Measurements from ENCODE around the gene SRRM2.

SRRM2 gene

DNA sequence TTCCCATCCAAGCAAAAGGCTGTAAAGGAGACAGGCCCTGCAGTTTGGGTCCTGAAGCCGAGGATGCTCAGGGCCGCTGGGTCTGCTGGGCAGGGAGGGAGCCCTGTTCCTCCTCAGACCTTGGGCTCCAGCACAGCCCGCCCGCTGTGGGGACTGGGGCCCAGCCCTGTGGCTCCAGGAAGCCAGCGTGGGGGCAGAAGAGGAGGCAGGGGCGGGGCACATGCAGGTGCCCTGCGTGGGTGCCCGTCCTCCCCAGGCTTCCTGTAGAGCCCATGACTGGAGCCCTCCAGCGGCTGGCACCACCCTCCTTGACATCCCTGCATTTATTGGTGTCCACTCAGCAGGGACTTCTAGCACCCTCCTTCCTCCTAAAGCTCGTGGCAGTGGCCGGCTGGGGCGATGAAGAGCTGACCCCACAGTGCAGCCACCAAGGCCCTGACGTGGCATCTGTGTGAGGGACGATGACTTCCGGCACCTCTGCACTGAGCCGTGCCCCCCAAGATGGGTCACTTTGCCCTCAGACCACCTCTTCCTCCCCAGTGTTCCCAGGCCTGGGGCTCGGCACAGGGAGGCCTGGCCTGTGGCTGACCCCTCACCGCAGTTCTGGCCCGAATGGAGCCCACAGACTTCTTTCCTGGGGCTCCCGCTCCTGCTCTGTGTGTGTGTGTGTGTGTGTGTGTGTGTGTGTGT is 42.3 kb upstream of the SRRM2 start:
- peaks cover 27% of the 10 kb centered on the region for H3K36me3 Mint-ChIP-seq (ENCODE audit: insufficient read depth)
- no peak for DNase-seq
- no peaks in the 10 kb centered on the region for H3K27me3 Mint-ChIP-seq
- no peak overlapping the region for H3K4me3 Mint-ChIP-seq
- H3K27ac Mint-ChIP-seq, result no peak overlapping the region
- H3K4me1 Mint-ChIP-seq (ENCODE audit: low read depth in 2 of 2), result peaks cover 4% of the 10 kb centered on the region in 2 donors
- ATAC-seq (replicated peaks), result no peak
- H3K9me3 Mint-ChIP-seq, result no peaks in the 10 kb centered on the region

DNA sequence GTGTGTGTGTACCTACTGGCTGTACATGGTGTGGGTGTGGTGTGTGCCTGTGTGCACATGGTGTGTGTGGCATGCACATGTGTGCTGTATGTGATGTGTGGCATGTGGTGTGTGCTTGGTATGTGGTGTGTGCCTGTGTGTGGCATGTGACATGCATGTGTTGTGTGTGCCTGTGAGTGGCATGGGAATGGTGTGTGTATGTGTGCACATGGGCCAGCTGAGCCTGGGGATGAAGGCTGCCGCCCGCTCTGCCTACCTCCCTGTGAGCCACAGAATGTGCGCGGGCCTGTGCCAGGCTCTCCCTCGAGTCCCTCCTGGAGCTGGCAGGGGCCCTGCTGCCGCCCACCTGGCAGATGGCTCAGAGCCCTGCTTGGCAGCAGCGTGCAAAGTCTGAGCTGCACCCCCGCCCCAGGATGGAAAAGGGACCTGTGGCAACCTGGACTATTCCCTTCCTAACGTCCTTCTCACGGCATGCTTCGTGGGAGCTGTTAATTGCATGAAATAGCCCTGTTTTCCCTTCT is 41.7 kb upstream of the SRRM2 start:
- ATAC-seq (replicated peaks) (no peak), DNase-seq (no peak)
- H3K36me3 Mint-ChIP-seq (ENCODE audit: insufficient read depth), result peaks cover 27% of the 10 kb centered on the region
- no peak overlapping the region for H3K4me3 Mint-ChIP-seq
- peaks cover 5% of the 10 kb centered on the region in 2 donors for H3K4me1 Mint-ChIP-seq (ENCODE audit: low read depth in 2 of 2)
- no peaks in the 10 kb centered on the region for H3K9me3 Mint-ChIP-seq
- H3K27ac Mint-ChIP-seq, result no peak overlapping the region
- H3K27me3 Mint-ChIP-seq, result no peaks in the 10 kb centered on the region

DNA sequence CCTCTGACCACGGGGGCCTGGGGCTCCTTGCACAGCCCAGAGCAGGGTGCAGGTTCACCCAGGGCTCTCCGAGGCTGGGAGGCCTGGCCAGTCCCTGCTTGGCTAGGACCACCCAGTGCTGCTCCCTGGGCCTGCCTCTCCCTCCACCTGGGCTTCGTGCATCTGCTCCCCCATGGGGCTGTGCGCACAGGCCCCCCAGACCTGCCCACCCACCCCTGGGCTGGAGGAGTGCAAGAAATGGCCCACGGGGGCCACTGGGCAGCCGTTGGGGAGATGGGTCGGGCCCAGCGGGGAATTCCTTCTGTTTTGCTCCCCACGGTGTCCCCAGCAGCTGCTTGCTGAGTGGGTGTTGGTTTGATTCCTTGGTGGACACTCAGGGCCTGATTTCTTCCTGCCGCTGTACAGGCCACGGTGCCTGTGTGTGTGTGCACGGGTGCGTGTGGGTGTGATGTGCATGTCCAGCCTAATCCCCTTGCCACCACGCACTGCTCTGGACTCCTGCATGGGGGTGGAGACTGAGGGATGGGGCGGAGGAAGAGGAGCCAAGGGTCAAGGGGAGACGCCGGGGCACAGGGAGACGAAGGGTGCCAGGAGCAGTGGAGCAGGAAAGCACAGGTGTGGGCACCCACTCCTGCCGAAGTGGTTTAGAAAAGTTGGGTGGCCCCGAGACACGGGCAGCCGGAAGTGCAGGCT is 40.9 kb upstream of the SRRM2 start:
- no peak overlapping the region for H3K4me3 Mint-ChIP-seq
- peaks cover 5 to 8% of the 10 kb centered on the region in 2 donors for H3K4me1 Mint-ChIP-seq (ENCODE audit: low read depth in 2 of 2)
- H3K36me3 Mint-ChIP-seq (ENCODE audit: insufficient read depth), result peaks cover 27% of the 10 kb centered on the region
- no peak for DNase-seq
- H3K27ac Mint-ChIP-seq, result no peak overlapping the region
- ATAC-seq (replicated peaks), result no peak
- no peaks in the 10 kb centered on the region for H3K9me3 Mint-ChIP-seq
- H3K27me3 Mint-ChIP-seq, result no peaks in the 10 kb centered on the region

- Mint-ChIP-seq H3K4me1 (ENCODE audit: low read depth in 2 of 2) (peaks cover 5 to 8% of the 10 kb centered on the region in 2 donors), H3K9me3 (no peaks in the 10 kb centered on the region), H3K36me3 (ENCODE audit: insufficient read depth) (peaks cover 27% of the 10 kb centered on the region), H3K27me3 (no peaks in the 10 kb centered on the region), H3K27ac (no peak overlapping the region), H3K4me3 (no peak overlapping the region)
- no peak for DNase-seq
- no peak for ATAC-seq (replicated peaks)
Measured at GRCh38 chr16:2712063-2712441, 40.4 kb upstream of the SRRM2 start.

DNA sequence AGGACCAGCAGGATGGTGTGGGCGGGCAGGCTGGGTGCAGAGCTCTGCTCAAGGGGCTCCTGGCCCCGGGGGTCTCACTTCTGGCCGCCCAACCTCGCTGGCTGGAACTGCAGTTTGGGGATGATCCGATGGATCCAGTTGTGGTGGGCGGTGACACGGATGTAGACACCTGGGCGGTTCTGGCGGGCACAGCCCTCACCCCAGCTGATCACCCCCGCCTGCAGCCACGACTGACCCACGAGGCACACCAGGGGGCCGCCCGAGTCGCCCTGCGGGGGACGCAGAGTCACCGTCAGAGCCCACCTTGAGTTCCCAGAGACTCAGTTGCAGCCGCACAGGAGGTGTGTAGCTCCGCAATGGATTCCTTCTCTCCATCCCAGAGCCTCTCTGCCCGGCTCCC is 39.9 kb upstream of the SRRM2 start:
- H3K9me3 Mint-ChIP-seq, result no peaks in the 10 kb centered on the region
- ATAC-seq (replicated peaks) (no peak), DNase-seq (no peak)
- peaks cover 23% of the 10 kb centered on the region for H3K36me3 Mint-ChIP-seq (ENCODE audit: insufficient read depth)
- H3K27me3 Mint-ChIP-seq, result no peaks in the 10 kb centered on the region
- H3K4me3 Mint-ChIP-seq, result no peak overlapping the region
- H3K4me1 Mint-ChIP-seq (ENCODE audit: low read depth in 2 of 2), result peaks cover 5 to 8% of the 10 kb centered on the region in 2 donors
- no peak overlapping the region for H3K27ac Mint-ChIP-seq

DNA sequence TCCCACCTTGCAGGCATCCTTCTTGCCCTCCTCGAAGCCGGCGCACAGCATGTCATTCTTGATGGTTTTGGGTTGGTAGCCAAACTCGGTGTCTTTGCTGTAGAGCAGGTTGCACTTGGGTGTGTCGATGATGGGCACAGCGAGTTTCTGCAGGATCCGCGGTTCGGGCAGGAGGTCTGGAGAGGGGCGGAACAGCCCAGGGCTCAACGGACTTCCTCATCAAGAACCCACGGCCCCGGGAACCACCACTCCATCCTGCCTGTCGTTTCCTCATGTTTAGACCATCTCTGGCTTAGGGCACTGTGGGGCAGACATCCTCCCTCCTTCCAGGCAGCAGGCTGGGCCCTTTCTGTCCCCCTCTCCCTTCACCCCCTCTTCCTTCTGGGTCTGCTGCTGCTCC is 38.9 kb upstream of the SRRM2 start:
- H3K4me3 Mint-ChIP-seq, result no peak overlapping the region
- H3K27me3 Mint-ChIP-seq, result no peaks in the 10 kb centered on the region
- peaks cover 16% of the 10 kb centered on the region for H3K36me3 Mint-ChIP-seq (ENCODE audit: insufficient read depth)
- DNase-seq, result no peak
- no peak overlapping the region for H3K27ac Mint-ChIP-seq
- ATAC-seq (replicated peaks), result no peak
- H3K4me1 Mint-ChIP-seq (ENCODE audit: low read depth in 2 of 2), result peaks cover 5 to 8% of the 10 kb centered on the region in 2 donors
- no peaks in the 10 kb centered on the region for H3K9me3 Mint-ChIP-seq

- H3K4me3 Mint-ChIP-seq, result no peak overlapping the region
Measured at GRCh38 chr16:2713985-2714774, 38.3 kb upstream of the SRRM2 start.

GRCh38 chr16:2715064-2715463 is 37.4 kb upstream of the SRRM2 start:
- no peaks in the 10 kb centered on the region for H3K9me3 Mint-ChIP-seq
- H3K4me1 Mint-ChIP-seq (ENCODE audit: low read depth in 2 of 2), result peaks cover 5 to 8% of the 10 kb centered on the region in 2 donors
- DNase-seq, result no peak
- no peak overlapping the region for H3K4me3 Mint-ChIP-seq
- ATAC-seq (replicated peaks), result no peak
- peaks cover 16% of the 10 kb centered on the region for H3K36me3 Mint-ChIP-seq (ENCODE audit: insufficient read depth)
- no peak overlapping the region for H3K27ac Mint-ChIP-seq
- H3K27me3 Mint-ChIP-seq, result no peaks in the 10 kb centered on the region

More at GRCh38 chr16:2713985-2714774, 38.3 kb upstream of the SRRM2 start:
- Mint-ChIP-seq H3K9me3 (no peaks in the 10 kb centered on the region), H3K27me3 (no peaks in the 10 kb centered on the region), H3K4me1 (ENCODE audit: low read depth in 2 of 2) (peaks cover 5 to 8% of the 10 kb centered on the region in 2 donors), H3K36me3 (ENCODE audit: insufficient read depth) (peaks cover 16% of the 10 kb centered on the region), H3K27ac (no peak overlapping the region)
- ATAC-seq (replicated peaks) (no peak), DNase-seq (no peak)

DNA sequence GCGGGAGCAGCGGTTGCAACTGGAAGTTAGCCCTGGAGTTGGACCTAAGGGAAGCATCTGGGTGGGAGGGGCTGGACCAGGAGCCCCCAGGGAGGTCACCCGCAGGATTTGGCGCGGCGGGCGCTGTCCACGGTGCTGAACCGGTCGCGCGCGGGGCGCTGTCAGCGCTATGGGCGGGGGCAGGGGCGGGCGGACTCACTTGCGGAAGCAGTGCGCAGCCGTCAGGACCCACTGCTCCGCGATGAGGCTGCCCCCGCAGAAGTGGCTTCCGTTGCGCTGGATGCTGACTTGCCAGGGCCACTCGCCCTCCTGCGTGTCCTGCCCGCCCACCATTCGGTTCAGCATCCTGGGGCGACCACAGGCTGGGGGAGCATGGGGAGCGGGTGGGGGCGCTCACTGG is 36.9 kb upstream of the SRRM2 start:
- Mint-ChIP-seq H3K9me3 (no peaks in the 10 kb centered on the region), H3K36me3 (ENCODE audit: insufficient read depth) (peaks cover 14% of the 10 kb centered on the region), H3K4me1 (ENCODE audit: low read depth in 2 of 2) (peaks cover 5 to 8% of the 10 kb centered on the region in 2 donors), H3K27ac (no peak overlapping the region), H3K4me3 (peak overlapping the region in 1 of 2 donors; percentile 41), H3K27me3 (no peaks in the 10 kb centered on the region)
- peak; percentile 96 for ATAC-seq (replicated peaks)
- DNase-seq, result peak; percentile 80 to 83 (median 83)

DNA sequence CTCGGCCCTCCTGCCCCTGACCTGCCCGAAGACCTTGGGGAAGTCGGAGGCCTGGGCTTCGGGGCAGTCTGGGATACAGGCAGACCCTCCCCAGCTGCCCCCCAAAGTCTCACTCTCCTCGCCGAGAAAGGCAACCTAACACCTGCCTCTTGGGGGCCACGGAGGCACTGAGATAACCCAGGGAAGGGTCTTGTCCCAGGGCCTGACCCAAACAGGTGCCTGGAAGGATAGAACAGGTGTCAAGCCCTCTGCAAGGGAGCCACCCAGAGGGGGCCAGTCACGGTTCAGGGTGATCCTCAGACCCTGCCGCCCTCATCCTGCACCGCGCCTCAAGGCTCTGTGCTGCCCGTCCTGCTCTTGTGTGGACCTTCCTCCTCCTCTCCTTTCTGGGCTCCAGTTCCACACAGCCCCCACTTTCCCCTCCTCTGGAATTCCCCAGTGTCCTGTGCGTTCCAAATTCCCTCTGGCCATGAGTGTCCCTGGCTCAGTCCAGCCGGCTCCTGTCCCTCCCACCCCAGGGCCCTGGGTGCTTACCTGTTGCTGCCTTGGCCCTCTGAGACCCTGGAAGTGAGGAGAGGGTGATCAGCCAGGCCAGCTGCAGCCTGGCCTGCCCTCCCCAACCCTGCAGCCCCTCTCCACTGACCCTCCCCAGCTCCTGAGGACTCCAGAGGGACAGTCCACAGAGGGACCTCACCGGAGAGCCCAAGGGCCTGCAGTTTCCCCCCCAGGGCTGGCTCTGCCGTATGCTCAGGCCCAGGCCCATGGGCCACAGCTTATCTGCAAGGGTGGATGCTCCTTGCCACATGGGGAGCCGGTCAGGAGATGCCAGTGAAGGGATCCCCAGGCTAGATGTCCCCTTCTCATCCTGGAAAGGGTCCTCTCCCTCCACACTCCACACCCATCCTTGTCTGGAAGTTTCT is 36.2 kb upstream of the SRRM2 start:
- peak overlapping the region; percentile 10 to 41 for H3K4me3 Mint-ChIP-seq
- H3K4me1 Mint-ChIP-seq (ENCODE audit: low read depth in 2 of 2), result peaks cover 5 to 8% of the 10 kb centered on the region in 2 donors
- no peak for DNase-seq
- H3K27me3 Mint-ChIP-seq, result no peaks in the 10 kb centered on the region
- ATAC-seq (replicated peaks), result no peak
- H3K27ac Mint-ChIP-seq, result no peak overlapping the region
- H3K36me3 Mint-ChIP-seq (ENCODE audit: insufficient read depth), result peaks cover 19% of the 10 kb centered on the region
- H3K9me3 Mint-ChIP-seq, result no peaks in the 10 kb centered on the region

DNA sequence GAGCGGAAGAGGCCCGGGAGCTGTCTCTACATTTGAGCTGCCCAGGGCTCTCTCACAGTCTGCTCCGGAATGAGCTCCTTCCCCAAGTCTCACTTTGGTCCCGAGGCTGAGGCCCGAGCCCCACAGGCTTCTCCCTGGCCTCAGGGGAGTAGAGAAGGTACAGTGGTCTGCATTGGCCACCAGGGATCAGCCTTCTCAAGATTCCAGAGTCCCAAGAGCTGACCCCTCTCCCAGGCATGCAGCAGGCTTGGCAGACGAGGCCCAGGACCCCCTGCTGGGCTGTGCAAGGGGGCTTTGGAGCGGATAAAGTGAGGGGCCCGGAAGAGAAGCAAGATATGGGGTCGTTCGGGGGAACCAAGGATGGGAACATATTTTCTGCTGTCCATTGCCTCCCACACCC is 35.5 kb upstream of the SRRM2 start:
- Mint-ChIP-seq H3K4me1 (ENCODE audit: low read depth in 2 of 2) (peaks cover 5 to 8% of the 10 kb centered on the region in 2 donors), H3K4me3 (no peak overlapping the region), H3K36me3 (ENCODE audit: insufficient read depth) (peaks cover 16% of the 10 kb centered on the region), H3K27me3 (no peaks in the 10 kb centered on the region), H3K9me3 (no peaks in the 10 kb centered on the region), H3K27ac (no peak overlapping the region)
- no peak for ATAC-seq (replicated peaks)
- DNase-seq, result no peak

DNA sequence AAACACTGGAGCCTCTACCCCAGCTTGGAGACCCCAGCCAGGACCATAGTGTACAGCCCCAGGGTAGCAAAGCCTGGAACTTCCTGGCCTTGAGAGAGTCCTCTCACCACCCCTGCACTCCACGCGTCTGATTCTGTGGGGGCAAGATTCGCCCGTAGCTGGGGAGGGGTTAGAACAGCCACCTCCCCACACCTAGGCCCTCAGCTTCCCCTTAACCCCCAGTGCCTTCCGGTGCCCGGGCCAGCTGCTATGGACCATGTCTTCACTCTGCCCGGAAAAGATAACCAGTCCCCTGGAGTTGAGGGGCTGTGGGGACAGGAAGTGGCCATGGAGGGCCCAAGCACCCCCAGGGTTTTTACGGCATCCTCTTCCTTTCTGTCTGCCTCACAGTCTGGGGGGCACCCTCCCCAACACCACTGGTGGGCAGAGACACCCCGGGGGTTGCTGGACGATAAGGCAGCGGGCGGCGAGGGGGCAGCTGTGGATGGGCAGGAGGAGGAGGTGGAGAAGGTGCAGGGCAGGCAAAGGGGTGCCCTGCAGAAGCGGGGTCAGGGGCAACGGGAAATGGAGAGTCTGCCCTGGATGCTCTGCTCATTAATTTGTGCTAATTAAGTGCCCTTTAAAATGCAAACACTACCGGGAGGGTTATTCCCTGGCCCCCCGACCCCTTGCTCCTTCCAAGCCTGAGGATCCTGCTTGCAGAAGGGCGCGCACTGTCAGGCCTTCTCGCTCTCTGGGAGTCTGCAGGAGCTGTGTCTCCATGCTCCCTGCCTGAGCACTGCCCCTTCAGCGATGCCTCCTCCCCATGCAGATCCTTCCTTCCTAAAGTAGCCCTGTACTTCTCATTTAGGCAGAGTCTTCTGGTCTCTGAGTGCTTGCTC is 34.8 kb upstream of the SRRM2 start:
- Mint-ChIP-seq H3K27ac (peak overlapping the region in 1 of 2 donors; percentile 49), H3K4me3 (no peak overlapping the region), H3K36me3 (ENCODE audit: insufficient read depth) (peaks cover 10% of the 10 kb centered on the region), H3K27me3 (no peaks in the 10 kb centered on the region), H3K9me3 (no peaks in the 10 kb centered on the region), H3K4me1 (ENCODE audit: low read depth in 2 of 2) (peaks cover 5 to 8% of the 10 kb centered on the region in 2 donors)
- ATAC-seq (replicated peaks) (no peak), DNase-seq (no peak)
